Gastrocnemius medialis (tissue), 4 donors: ENCODE data around the gene TFCP2. TPM values are rescaled to one million over a fixed set of nuclear protein-coding genes. Genes with fewer than 3 reads are reported as not detected.
A peak's percentile ranks its signal among the peaks of the same experiment; 100 is the strongest.

Experiments used
- ATAC-seq, 2 donors: fragments of 150-250 bp; one replicate each; pipeline ENCODE4 v1.9.1; 2016
- DNase-seq, 2 donors: peaks; one replicate each; pipeline ENCODE4 v3.0.0-alpha.2; 2019
- H3K27ac ChIP-seq, 4 donors: fragments of 200-600 bp; sonication (generic); 1 replicate in 1 of 4; 2 replicates in 3 of 4; pipeline ENCODE4 v1.5.1; 2016 to 2018; ENCODE audit warnings: mild to moderate bottlenecking in 2 of 4, moderate library complexity in 1 of 4
- H3K27me3 ChIP-seq, 3 donors: fragments of 200-600 bp; sonication (generic) in 2 of 3; 1 replicate in 1 of 3; 2 replicates in 2 of 3; pipeline versions ENCODE4 v1.5.1 to v1.6.0; 2016 to 2019; ENCODE audit warnings: mild to moderate bottlenecking in 1 of 3, moderate library complexity in 1 of 3
- H3K36me3 ChIP-seq, 2 donors: fragments of 200-600 bp; sonication (generic) in 1 of 2; one replicate each; pipeline ENCODE4 v1.5.1; 2017 to 2018
- H3K4me1 ChIP-seq, 2 donors: fragments of 200-600 bp; sonication (generic) in 1 of 2; one replicate each; pipeline ENCODE4 v1.5.1; 2016 to 2017; ENCODE audit warnings: mild to moderate bottlenecking in 2 of 2
- H3K4me3 ChIP-seq, 4 donors: fragments of 200-600 bp; sonication (generic) in 3 of 4; 1 replicate in 1 of 4; 2 replicates in 3 of 4; pipeline ENCODE4 v1.5.1; 2016 to 2019; ENCODE audit warnings: mild to moderate bottlenecking in 2 of 4
- H3K9me3 ChIP-seq, 3 donors: fragments of 200-600 bp; sonication (generic) in 2 of 3; 1 replicate in 1 of 3; 2 replicates in 2 of 3; pipeline ENCODE4 v1.5.1; 2016 to 2019
- CTCF ChIP-seq, 5 experiments: fragments of 450-650 bp in 3 of 5; fragments of 200-600 bp in 2 of 5; sonication (generic) in 2 of 5; IDR thresholded peaks in 4 of 5; conservative IDR thresholded peaks in 1 of 5; 1 replicate in 4 of 5; 2 replicates in 1 of 5; pipeline ENCODE4 v1.5.1; 2016 to 2019; ENCODE audit warnings: antibody characterized with exemption in 5 of 5, mild to moderate bottlenecking in 3 of 5, moderate library complexity in 3 of 5
- POLR2A ChIP-seq, 2 donors: fragments of 450-650 bp; IDR thresholded peaks; one replicate each; pipeline ENCODE4 v1.6.1; 2017; ENCODE audit warnings: antibody characterized with exemption in 2 of 2, mild to moderate bottlenecking in 2 of 2, moderate library complexity in 2 of 2
- in situ Hi-C, 4 donors: fragments of 200-750 bp; cut with MboI; loops; one replicate each; pipeline versions ENCODE4 v1.15.0 to v1.8.0; 2017; ENCODE audit warnings: low sequenced_read_pairs in 4 of 4
- intact Hi-C: fragments of 100-400 bp; cut with DNase I; formaldehyde crosslinking; loops from one replicate; pipeline ENCODE4 v1.15.1; 2023; ENCODE audit warnings: low total_unique reads
- total RNA-seq, 4 donors: library from RNA; depleted of rRNA; stranded (reverse); fragments of >200 nt; gene quantifications; one replicate each; pipeline versions ENCODE4 v1.1.0 to v1.2.3, GENCODE V29; 2016

TFCP2 gene
- total RNA-seq, 4 donors from 2014 or later, result 8.9 to 14.2 (median 10.8) TPM

DNA sequence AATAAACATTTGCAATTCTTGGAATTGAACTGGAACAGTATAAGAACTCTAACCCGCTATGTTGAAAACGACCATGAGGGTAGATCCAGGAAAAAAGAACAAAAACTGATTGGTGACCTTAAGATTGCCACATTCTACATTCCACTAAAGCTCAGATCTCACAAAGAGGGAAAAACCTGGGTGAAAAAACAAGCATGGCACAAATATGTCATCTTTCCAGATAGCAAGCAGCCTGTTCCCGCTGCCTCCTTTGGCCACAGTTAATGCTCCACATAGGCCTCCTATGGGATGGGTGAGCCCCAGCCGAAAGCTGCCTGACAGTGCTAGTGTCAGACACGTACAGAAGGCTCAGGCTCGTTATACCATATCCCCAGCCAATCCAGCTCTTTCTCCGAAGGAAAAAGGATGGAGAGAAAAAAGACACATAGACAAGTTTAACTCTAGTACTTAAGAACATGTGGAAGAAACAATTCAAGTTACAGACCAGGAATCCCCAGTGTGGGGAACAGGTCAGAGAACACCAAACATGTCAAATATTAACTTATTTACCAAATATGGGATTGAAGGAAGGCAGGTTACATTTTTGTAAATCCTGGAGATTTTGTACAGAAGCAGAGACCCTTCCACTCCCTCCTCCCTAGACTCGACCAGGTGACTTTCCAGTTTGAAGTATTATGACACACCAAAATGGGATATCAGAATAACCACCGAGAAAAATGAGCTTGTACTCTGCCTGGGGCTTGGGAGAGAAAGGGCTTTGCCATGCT, 110.1 kb downstream of the TFCP2 start:
- ATAC-seq (no peak), DNase-seq (no peak)
- H3K27ac ChIP-seq, result peak overlapping the region in 1 of 4 donors; percentile 38
- in situ Hi-C loops, result no loop called here
- H3K36me3 ChIP-seq, result peaks cover 0 to 86% of the 10 kb centered on the region in 2 donors
- intact Hi-C loops, result no loop called here
- no peaks in the 10 kb centered on the region for H3K9me3 ChIP-seq
- H3K27me3 ChIP-seq, result no peaks in the 10 kb centered on the region
- no peak for TF ChIP-seq POLR2A (IDR thresholded peaks at IDR 0.05)
- no peak for TF ChIP-seq CTCF (IDR thresholded peaks at IDR 0.05 in 4 of 5, conservative IDR thresholded peaks at IDR 0.05 in 1 of 5)
- no peaks in the 10 kb centered on the region for H3K4me1 ChIP-seq
- no peak overlapping the region for H3K4me3 ChIP-seq

DNA sequence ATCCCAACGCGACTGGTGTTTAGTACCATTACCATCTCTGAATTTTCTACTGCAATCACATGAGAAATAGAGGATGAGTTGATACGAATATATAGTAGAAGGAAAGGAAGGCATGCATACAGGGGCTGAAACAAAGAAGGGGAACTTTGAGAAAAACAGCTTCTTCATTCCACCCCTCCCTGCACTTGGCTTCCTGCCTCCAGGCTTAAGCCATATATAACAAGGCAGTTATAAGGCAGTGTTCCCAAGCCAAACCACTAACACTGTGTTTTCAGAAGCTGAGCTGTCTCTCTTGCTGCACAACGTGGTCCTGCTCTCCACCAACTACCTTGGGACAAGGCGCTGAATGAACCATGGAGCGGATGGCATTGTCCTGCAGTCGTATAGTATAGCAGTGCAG, 113.8 kb downstream of the TFCP2 start:
- DNase-seq (no peak), ATAC-seq (no peak)
- Histone ChIP-seq H3K4me1 (no peaks in the 10 kb centered on the region), H3K36me3 (peaks cover 0 to 83% of the 10 kb centered on the region in 2 donors), H3K27ac (no peak overlapping the region), H3K4me3 (no peak overlapping the region), H3K27me3 (no peaks in the 10 kb centered on the region), H3K9me3 (no peaks in the 10 kb centered on the region)
- intact Hi-C loops (no loop called here), in situ Hi-C loops (no loop called here)
- no peak for TF ChIP-seq POLR2A (IDR thresholded peaks at IDR 0.05)
- TF ChIP-seq CTCF (IDR thresholded peaks at IDR 0.05 in 4 of 5, conservative IDR thresholded peaks at IDR 0.05 in 1 of 5), result no peak

GRCh38 chr12:51056242-51056641, 116.7 kb downstream of the TFCP2 start:
- H3K27ac ChIP-seq, result peak overlapping the region in 3 of 4 donors; percentile 3 to 54 (median 23)
- peak; percentile 46 to 80 for DNase-seq
- no peak overlapping the region for H3K4me3 ChIP-seq
- intact Hi-C loops (no loop called here), in situ Hi-C loops (no loop called here)
- H3K36me3 ChIP-seq, result peaks cover 0 to 81% of the 10 kb centered on the region in 2 donors
- no peaks in the 10 kb centered on the region for H3K27me3 ChIP-seq
- peaks cover 0 to 4% of the 10 kb centered on the region in 2 donors for H3K4me1 ChIP-seq
- TF ChIP-seq POLR2A (IDR thresholded peaks at IDR 0.05), result no peak
- TF ChIP-seq CTCF (IDR thresholded peaks at IDR 0.05 in 4 of 5, conservative IDR thresholded peaks at IDR 0.05 in 1 of 5), result no peak
- H3K9me3 ChIP-seq, result no peaks in the 10 kb centered on the region
- ATAC-seq, result peak; percentile 85 to 90

- Histone ChIP-seq H3K4me1 (peaks cover 1 to 8% of the 10 kb centered on the region in 2 donors), H3K9me3 (no peaks in the 10 kb centered on the region), H3K36me3 (peaks cover 0 to 88% of the 10 kb centered on the region in 2 donors), H3K27me3 (no peaks in the 10 kb centered on the region), H3K27ac (no peak overlapping the region), H3K4me3 (no peak overlapping the region)
- intact Hi-C loops (no loop called here), in situ Hi-C loops (no loop called here)
- no peak for TF ChIP-seq CTCF (IDR thresholded peaks at IDR 0.05 in 4 of 5, conservative IDR thresholded peaks at IDR 0.05 in 1 of 5)
- TF ChIP-seq POLR2A (IDR thresholded peaks at IDR 0.05), result no peak
- ATAC-seq (no peak), DNase-seq (no peak)
Measured at GRCh38 chr12:51055060-51055459, 117.9 kb downstream of the TFCP2 start.
